HG03558 (cell line): ENCODE data around the gene THOC5.
"Not testable (repeated sequence)": the region's sequence is repeated elsewhere in the genome, so short reads cannot be mapped to it uniquely, and the experiment has no call there.

ENCODE experiments used
- ATAC-seq: cut with Tn5 transposase; IDR thresholded peaks from one replicate; pipeline ENCODE4 v1.9.1; 2021; ENCODE audit warnings: moderate number of reproducible peaks; ENCODE audit not compliant: unreplicated experiment; ENCODE audit errors: extremely low read depth

Gene THOC5

GRCh38 chr22:29553351-29554224 lies at the start of gene THOC5:
Gene THOC5 (minus strand): TSS chr22:29553757. CDS start chr22:29549147, 4,610 bp downstream.
- ATAC-seq, result peak; percentile 61

- no peak for ATAC-seq
Measured at GRCh38 chr22:29598684-29599020, 45.1 kb upstream of the THOC5 start.

- not testable (repeated sequence) for ATAC-seq
Measured at GRCh38 chr22:29597871-29598683, 44.5 kb upstream of the THOC5 start.

- no peak for ATAC-seq
Measured at GRCh38 chr22:29596408-29596807, 42.9 kb upstream of the THOC5 start.

GRCh38 chr22:29594447-29594846 lies 40.9 kb upstream of the THOC5 start:
- ATAC-seq, result not testable (repeated sequence)

GRCh38 chr22:29593923-29594322 lies 40.4 kb upstream of the THOC5 start:
- ATAC-seq, result no peak

GRCh38 chr22:29587938-29588699 lies 34.6 kb upstream of the THOC5 start:
- ATAC-seq, result no peak

GRCh38 chr22:29586193-29586705 lies 32.7 kb upstream of the THOC5 start:
- not testable (repeated sequence) for ATAC-seq

- no peak for ATAC-seq
Measured at GRCh38 chr22:29584975-29585374, 31.4 kb upstream of the THOC5 start.

- ATAC-seq, result no peak
Measured at GRCh38 chr22:29581799-29582198, 28.2 kb upstream of the THOC5 start.

GRCh38 chr22:29580200-29580810 lies 26.7 kb upstream of the THOC5 start:
- no peak for ATAC-seq

GRCh38 chr22:29578462-29579200 lies 25.1 kb upstream of the THOC5 start:
- ATAC-seq, result no peak

- no peak for ATAC-seq
Measured at GRCh38 chr22:29574762-29575450, 21.3 kb upstream of the THOC5 start.

- no peak for ATAC-seq
Measured at GRCh38 chr22:29570912-29571549, 17.5 kb upstream of the THOC5 start.

- ATAC-seq, result no peak
Measured at GRCh38 chr22:29570456-29570855, 16.9 kb upstream of the THOC5 start.

- ATAC-seq, result no peak
Measured at GRCh38 chr22:29569011-29569678, 15.6 kb upstream of the THOC5 start.

- ATAC-seq, result no peak
Measured at GRCh38 chr22:29567338-29567737, 13.8 kb upstream of the THOC5 start.

- not testable (repeated sequence) for ATAC-seq
Measured at GRCh38 chr22:29566513-29566912, 13.0 kb upstream of the THOC5 start.
